Bronchial epithelial cell (primary cell): ENCODE data around the gene LARP1. TPM values are rescaled to one million over a fixed set of nuclear protein-coding genes. Genes with fewer than 3 reads are reported as not detected.

Experiments
- DNase-seq: peaks from one replicate; pipeline ENCODE4 v3.0.0-alpha.2; 2010; ENCODE audit warnings: low read depth
- FAIRE-seq: peaks from 2 replicates; lab custom pipeline; 2011; peaks lifted over from hg19 to GRCh38; lab: Jason Lieb, UNC
- H3K27me3 ChIP-seq: 2 replicates; pipeline ENCODE4 v1.5.1; 2011; ENCODE audit warnings: low read length; ENCODE audit not compliant: control insufficient read depth, insufficient read depth
- H3K36me3 ChIP-seq: 2 replicates; pipeline ENCODE4 v1.5.1; 2011; ENCODE audit warnings: low read length; ENCODE audit not compliant: control insufficient read depth, insufficient read depth
- H3K4me3 ChIP-seq: 2 replicates; pipeline ENCODE4 v1.5.1; 2011; ENCODE audit warnings: mild to moderate bottlenecking, low read depth, low read length, control low read depth
- total RNA-seq: library from RNA; depleted of rRNA; stranded (reverse); fragments of >200 nt; gene quantifications from 2 replicates; pipeline ENCODE4 v1.2.1, GENCODE V29; 2014
- TF ChIP-seq, protein P1 (sequence below): IDR thresholded peaks from 2 replicates; pipeline ENCODE4 v1.5.1; 2011; ENCODE audit warnings: mild to moderate bottlenecking, moderate library complexity, low read length, control low read depth, inconsistent platforms; ENCODE audit not compliant: insufficient read depth, severe bottlenecking

Gene LARP1
- total RNA-seq, 1 donor from 2014 or later, result 42.6 TPM

DNA sequence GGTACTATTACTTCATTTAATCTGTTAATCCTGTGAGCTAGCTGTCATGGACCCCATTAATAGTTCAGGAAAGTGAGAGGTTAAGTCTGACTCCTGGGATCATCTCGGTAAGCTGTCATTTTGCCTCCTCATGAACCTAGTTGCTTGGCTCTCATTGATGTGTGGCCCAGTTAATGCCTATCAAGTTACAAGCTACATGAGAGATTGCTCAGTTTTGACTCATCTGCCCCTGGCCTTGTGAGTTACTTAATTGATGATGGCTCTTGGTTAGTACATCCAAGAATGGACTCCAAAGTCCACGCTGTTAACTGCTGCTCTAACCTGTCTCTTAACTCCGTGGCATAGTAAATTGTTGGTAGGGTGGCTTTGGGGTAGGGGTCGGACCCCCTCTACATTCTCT, 23.9 kb downstream of the LARP1 start:
- FAIRE-seq (no peak), DNase-seq (peak; percentile 93)
- Histone ChIP-seq H3K36me3 (peaks cover 6% of the 10 kb centered on the region), H3K4me3 (no peak overlapping the region), H3K27me3 (no peaks in the 10 kb centered on the region)
- TF ChIP-seq, protein P1, sequence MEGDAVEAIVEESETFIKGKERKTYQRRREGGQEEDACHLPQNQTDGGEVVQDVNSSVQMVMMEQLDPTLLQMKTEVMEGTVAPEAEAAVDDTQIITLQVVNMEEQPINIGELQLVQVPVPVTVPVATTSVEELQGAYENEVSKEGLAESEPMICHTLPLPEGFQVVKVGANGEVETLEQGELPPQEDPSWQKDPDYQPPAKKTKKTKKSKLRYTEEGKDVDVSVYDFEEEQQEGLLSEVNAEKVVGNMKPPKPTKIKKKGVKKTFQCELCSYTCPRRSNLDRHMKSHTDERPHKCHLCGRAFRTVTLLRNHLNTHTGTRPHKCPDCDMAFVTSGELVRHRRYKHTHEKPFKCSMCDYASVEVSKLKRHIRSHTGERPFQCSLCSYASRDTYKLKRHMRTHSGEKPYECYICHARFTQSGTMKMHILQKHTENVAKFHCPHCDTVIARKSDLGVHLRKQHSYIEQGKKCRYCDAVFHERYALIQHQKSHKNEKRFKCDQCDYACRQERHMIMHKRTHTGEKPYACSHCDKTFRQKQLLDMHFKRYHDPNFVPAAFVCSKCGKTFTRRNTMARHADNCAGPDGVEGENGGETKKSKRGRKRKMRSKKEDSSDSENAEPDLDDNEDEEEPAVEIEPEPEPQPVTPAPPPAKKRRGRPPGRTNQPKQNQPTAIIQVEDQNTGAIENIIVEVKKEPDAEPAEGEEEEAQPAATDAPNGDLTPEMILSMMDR, result no peak

DNA sequence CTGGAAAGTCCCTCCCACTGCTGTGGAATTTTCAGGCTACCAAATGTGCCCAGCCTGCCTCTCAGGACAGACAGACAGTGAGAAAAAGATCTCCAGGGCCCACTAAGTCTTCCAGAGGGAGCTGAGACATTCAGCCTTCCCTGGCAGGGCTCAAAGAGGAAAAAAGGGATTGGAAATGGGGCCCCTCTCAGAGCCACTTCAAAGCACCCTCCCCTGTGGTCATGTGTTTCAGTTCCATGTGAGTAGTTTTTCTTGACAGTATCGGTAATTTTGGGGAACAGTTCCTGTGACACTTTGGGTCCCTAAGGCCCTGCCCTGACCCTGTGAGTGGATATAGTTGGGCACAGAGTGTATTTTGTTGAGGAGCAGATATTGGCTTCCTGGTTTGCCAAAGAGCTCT, 25.0 kb downstream of the LARP1 start:
- no peaks in the 10 kb centered on the region for H3K27me3 ChIP-seq
- peaks cover 3% of the 10 kb centered on the region for H3K36me3 ChIP-seq
- no peak for DNase-seq
- no peak for FAIRE-seq
- H3K4me3 ChIP-seq, result no peak overlapping the region
- TF ChIP-seq, protein P1, result no peak

DNA sequence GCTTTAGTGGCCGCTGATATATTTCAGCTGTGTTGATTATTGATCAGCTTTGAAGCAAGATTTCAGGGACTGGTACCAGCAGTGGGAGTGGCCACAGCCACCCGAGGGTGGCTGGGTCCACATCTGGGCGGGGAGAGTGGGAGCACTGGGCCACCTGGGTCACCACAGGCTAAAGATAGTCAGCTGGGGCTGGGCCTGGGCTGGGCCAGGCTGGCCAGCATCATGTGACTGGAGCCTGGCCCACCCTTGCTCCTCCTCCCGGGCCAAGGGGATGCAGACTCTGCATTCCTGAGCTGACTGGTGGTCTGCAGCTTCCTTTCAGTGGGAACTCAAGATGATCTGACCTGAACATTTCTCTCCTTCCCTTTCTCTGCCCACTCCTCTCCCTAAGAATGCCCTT, 27.1 kb downstream of the LARP1 start:
- no peak for FAIRE-seq

DNA sequence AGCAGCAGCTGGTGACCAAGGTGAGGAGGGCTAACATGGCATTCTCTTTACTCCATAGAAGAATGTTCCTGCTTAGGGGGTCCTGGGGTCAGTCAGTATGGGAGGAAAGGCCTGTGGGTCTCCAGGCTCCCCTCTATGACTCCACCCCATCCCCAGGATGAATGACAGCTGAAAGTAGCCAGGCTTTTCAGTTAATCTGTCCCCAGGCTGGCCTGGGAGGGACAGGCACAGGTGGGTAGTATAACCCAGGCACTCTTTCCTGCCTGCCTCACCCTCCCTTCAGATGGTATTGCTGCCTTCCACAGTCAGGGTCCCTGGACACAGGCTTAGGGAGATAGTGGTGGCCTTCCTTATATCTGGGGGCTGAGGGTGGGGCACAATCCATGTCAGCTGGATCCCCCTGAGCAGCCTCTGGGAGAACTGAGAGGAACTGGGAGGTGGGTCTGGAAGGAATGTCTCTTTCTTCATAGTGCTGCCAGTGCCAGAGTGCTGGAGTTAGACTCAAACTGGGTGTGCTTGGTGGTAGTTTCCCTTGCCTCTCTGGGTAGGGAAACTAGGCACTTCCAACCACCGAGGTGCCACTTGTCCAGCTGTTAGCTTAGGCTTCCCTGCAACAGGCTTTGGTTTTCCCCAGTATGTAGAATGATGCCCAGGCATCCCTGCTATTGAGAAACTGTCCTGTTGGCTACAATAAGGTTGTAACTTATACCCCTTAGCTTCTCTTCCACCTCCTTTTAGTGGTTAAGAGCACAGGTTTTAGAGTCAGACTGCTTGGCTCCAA, 27.8 kb downstream of the LARP1 start:
- no peaks in the 10 kb centered on the region for H3K27me3 ChIP-seq
- no peak for DNase-seq
- peaks cover 3% of the 10 kb centered on the region for H3K36me3 ChIP-seq
- TF ChIP-seq, protein P1, result no peak
- FAIRE-seq, result no peak
- no peak overlapping the region for H3K4me3 ChIP-seq

More for the DNA sequence above, 27.1 kb downstream of the LARP1 start:
- TF ChIP-seq, protein P1, result no peak
- Histone ChIP-seq H3K27me3 (no peaks in the 10 kb centered on the region), H3K36me3 (peaks cover 3% of the 10 kb centered on the region), H3K4me3 (no peak overlapping the region)
- DNase-seq, result no peak

DNA sequence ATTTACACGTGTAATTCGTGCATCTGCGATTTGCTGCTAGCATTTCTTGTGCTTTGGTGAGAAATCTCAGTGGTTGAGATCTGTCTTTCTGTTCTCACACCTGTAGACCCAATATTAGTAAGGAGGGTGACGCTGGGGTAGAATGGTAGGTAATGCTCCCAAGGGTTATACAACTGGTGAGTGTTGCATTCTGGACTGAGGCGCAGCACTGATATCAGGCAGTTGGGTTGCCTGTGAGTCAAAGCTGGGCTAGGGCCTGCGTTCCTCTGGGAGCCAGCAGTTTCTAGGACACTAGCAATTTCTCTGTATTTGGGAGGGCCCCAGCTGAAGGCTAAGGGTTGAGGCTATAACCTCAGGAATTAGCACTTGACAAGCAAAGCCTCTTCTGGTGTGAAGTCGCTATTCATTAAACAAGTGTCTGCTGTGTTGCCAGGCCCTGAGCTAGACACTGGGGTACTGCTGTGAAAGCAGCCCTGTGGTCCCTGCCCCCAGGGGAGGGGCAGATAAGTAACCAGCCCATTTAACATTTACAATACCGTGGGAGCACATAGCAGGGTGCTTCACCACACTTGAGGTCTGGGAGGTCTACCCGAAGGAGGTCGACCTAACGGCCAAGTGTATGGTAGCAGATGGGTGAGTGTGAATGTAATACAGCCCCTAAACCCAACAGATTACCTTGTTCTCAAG, 28.7 kb downstream of the LARP1 start:
- FAIRE-seq (no peak), DNase-seq (no peak)
- Histone ChIP-seq H3K36me3 (peaks cover 3% of the 10 kb centered on the region), H3K4me3 (no peak overlapping the region), H3K27me3 (no peaks in the 10 kb centered on the region)
- TF ChIP-seq, protein P1, result no peak
